ENCODE data around the gene IQGAP2. TPM values are rescaled to one million over a fixed set of nuclear protein-coding genes. Genes with fewer than 3 reads are reported as not detected.
A peak's percentile ranks its signal among the peaks of the same experiment; 100 is the strongest.

IQGAP2 gene
- total and polyA plus RNA-seq, 9 of the 15 experiments (the other 6 are each of a cell fraction or from before 2014, with no cell fraction given) = 8.7 to 23.2 (median 17.4) TPM

DNA sequence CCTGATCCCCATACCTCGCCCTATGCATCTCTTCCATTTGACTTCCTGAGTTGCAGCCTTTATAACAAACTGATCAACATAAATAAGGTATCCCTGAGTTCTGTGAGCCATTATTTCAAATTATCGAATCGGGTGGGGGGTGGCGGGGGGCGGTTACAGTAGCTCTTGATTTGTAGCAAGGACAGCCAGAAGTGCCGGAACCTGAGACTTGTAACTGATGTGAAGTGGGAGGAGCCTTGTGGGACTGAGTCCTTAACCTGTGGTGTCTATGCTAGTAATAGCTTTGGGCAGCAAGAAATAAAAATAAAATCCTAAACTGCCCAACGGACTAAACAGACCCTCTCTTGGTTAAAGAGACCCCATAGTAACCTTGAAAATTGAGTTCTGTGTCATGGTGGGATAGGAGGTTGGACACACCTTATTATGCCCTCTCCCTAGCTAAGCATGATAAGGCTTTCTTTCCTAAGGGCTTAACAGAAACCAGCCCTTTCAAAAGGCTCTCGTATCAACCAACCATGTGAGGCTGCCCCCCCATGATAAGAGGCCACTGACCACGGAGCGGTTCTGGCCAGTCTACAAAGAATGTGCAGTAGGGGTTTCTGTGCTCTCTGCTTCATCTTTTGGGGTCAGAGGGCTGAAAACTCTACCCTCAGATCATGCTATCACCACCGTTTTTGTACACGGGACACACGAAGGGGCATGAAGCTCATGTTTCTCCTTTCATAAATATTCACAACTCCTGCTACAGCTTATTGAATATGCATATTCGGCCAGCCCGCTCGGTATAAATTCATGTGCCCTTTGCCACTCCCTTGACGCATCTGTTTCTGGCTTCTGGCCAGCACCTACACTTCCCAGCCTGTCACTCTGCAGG, 39.5 kb upstream of the IQGAP2 start (continued):
- TF ChIP-seq BCLAF1 (IDR thresholded peaks at IDR 0.05; ENCODE audit: borderline replicate concordance in 1 of 2, control insufficient read depth in 1 of 2, low read depth in 2 of 2, low read length in 1 of 2) (peak; percentile 34 to 57; a peak in 1 of 4 replicates), NBN (IDR thresholded peaks at IDR 0.05; ENCODE audit: low read depth) (peak; percentile 37; the same call in 1 of the 2 replicates), TEAD1 (CRISPR knock-in tag; IDR thresholded peaks at IDR 0.05) (peak; percentile 74 to 77; a peak in 2 of 4 replicates), TCF7L2 (IDR thresholded peaks at IDR 0.05; ENCODE audit: low read depth, low read length) (0 out of 2 replicates have a peak, but pooled peaks have one; percentile 19), BDP1 (IDR thresholded peaks at IDR 0.05; ENCODE audit: insufficient read depth, insufficient read length) (no peak), ZNF3 (CRISPR knock-in tag; IDR thresholded peaks at IDR 0.05) (no peak), MTA1 (IDR thresholded peaks at IDR 0.05; ENCODE audit: borderline replicate concordance) (peak; percentile 61; the same call in 1 of the 2 replicates), GATA2 (CRISPR knock-in tag; IDR thresholded peaks at IDR 0.05) (peak; percentile 67), ZNF695 (CRISPR knock-in tag; IDR thresholded peaks at IDR 0.05) (no peak), ZNF282 (CRISPR knock-in tag; IDR thresholded peaks at IDR 0.05) (no peak), KDM5B (IDR thresholded peaks at IDR 0.05; ENCODE audit: insufficient replicate concordance, low read depth, low read length) (no peak), GATAD2B (IDR thresholded peaks at IDR 0.05; ENCODE audit: borderline replicate concordance) (peak; percentile 63; the same call in 1 of the 2 replicates), HBP1 (CRISPR knock-in tag; IDR thresholded peaks at IDR 0.05) (no peak), BACH1 (tag; IDR thresholded peaks at IDR 0.05) (0 out of 2 replicates have a peak, but pooled peaks have one; percentile 46), NONO (IDR thresholded peaks at IDR 0.05; ENCODE audit: low read depth in 2 of 2, low read length in 1 of 2) (peak in 1 of 2 experiments; percentile 89; a peak in 1 of 4 replicates)
- TF ChIP-seq, protein P1, sequence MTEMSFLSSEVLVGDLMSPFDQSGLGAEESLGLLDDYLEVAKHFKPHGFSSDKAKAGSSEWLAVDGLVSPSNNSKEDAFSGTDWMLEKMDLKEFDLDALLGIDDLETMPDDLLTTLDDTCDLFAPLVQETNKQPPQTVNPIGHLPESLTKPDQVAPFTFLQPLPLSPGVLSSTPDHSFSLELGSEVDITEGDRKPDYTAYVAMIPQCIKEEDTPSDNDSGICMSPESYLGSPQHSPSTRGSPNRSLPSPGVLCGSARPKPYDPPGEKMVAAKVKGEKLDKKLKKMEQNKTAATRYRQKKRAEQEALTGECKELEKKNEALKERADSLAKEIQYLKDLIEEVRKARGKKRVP (CRISPR knock-in tag; IDR thresholded peaks at IDR 0.05) = no peak
- TF ChIP-seq, protein P2, sequence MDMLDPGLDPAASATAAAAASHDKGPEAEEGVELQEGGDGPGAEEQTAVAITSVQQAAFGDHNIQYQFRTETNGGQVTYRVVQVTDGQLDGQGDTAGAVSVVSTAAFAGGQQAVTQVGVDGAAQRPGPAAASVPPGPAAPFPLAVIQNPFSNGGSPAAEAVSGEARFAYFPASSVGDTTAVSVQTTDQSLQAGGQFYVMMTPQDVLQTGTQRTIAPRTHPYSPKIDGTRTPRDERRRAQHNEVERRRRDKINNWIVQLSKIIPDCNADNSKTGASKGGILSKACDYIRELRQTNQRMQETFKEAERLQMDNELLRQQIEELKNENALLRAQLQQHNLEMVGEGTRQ (CRISPR knock-in tag; IDR thresholded peaks at IDR 0.05) = no peak
- TF ChIP-seq, protein P3, sequence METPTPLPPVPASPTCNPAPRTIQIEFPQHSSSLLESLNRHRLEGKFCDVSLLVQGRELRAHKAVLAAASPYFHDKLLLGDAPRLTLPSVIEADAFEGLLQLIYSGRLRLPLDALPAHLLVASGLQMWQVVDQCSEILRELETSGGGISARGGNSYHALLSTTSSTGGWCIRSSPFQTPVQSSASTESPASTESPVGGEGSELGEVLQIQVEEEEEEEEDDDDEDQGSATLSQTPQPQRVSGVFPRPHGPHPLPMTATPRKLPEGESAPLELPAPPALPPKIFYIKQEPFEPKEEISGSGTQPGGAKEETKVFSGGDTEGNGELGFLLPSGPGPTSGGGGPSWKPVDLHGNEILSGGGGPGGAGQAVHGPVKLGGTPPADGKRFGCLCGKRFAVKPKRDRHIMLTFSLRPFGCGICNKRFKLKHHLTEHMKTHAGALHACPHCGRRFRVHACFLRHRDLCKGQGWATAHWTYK (CRISPR knock-in tag; IDR thresholded peaks at IDR 0.05) = peak; percentile 97
